ENCODE results near the gene TAF4.
"Not testable (repeated sequence)": the region's sequence is repeated elsewhere in the genome, so short reads cannot be mapped to it uniquely, and the experiment has no call there.

The TAF4 gene

DNA sequence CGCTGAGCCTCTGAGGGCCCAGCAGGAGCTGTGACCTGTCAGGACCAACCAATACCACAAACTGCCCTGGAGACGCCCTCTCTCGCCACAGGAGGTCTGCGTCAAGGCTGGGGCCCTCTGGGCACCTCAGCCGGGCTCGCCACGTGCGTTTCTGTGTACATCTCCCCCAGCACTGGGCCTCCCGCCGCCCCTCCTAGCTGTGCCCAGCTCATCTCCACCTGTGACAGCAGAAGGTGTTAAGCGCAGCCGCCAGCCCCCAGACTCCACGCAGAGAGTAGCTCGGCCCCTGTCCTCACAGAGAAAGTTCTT is 91.4 kb downstream of the TAF4 start:
- no peak for DNase-seq

DNA sequence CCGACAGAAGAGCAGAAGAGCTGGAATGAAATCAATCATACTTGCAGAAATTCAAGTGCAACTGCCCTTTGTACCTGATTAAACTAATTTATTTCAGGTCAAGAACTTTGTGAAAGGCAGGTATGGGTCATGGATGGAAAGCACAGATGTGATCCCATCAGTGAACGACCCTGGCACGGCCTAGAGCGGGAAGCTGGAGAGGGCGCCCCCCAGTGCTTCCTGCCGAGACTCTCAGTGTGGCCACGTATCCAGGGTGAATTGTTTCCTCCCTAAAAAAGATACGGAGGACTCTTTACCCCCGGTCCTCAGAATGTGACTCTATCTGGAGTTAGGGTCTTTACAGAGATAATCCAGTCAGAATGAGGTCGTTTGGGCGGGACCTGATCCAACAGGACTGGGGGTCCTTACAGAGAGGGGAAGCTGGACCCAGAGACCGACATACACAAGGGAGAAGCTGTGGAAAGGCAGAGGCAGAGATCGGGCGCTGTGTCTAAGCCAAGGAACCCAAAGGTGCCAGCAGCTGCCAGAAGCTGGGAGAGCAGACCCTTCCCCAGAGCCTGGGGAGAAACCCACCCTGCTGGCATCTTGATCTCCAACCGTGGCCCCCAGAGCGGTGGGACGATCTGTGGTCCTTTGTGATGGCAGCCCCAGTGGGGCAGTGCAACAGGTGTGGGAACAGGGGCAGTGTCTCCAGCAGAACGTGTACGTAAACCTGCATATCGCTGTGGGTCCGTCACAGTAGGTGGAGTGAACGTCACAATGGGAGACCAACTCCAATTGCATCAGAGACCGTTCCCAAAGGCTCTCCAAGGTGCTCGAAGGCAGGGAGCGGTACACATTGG is 91.9 kb downstream of the TAF4 start:
- DNase-seq: no peak

DNA sequence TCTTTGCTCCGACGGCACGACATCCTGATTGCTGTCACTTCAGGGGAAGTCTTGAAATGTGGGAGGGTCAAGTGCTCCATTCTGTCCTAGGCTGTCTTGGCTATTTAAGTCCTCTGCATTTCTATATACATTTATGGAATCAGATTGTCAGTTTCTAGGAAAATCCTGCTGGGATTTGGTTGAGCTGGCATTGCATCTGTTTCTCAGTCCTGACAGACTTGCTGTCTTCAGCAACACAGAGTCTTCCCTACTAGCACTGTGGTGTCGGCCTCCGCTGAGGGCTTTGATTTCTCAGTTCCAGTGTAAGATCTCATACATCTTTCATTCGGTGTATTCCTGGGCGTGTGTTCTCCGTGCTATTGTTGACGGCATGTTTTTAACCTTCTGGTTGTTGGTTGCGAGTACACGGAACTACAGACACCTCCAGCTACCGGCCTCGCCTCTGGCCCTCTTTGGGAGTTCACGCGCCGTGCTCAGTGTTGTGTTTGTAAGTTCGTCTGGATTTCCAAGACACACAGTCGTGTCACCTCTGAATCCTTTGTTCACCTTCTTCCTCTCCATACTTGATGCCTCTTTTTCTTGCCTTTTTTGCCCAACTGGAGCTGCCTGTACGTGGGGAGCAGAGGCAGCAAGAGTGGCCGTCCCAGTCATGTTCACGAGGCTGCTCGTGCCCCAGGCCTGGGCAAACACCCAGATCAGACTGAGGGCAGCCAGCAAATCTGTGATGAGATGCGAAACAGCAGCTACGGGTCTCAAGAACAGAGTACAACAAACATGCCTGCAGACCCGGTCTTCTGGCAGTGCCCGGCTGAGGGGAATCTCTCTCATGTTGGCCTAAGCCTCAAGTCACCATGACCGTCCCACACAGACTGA is 92.8 kb downstream of the TAF4 start:
- no peak for DNase-seq

DNA sequence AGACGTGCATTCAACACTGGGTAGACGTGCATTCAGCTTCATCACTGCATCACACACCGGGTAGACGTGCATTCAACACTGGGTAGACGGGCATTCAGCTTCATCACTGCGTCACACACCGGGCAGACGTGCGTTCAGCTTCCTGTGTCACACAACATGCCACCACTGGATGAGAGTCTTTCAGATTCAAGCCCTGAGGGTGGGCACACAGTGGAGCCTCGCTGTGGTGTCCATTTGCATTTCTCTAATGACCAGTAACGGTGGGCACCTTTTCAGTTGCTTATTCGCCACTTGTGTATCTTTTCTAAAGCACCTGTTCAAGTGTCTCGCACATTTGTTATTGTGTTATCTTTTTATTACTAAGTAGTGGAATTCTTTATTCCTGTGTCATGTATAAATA is 94.1 kb downstream of the TAF4 start:
- not testable (repeated sequence) for DNase-seq

DNA sequence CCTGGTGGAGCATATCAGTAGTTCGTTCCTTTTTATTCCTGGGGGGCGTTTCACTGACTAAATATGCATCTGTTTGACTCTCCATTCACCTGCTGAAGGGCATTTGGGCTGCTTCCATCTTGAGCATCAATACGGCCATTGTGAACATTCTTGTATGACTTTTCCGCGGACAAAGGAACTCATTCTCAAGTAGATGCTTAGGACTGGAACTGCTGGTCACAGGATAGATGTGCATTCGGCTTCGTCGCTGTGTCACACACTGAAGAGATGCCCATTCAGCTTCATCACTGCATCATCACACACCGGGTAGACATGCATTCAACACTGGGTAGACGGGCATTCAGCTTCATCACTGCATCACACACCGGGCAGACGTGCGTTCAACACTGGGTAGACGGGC is 95.3 kb downstream of the TAF4 start:
- DNase-seq: no peak

DNA sequence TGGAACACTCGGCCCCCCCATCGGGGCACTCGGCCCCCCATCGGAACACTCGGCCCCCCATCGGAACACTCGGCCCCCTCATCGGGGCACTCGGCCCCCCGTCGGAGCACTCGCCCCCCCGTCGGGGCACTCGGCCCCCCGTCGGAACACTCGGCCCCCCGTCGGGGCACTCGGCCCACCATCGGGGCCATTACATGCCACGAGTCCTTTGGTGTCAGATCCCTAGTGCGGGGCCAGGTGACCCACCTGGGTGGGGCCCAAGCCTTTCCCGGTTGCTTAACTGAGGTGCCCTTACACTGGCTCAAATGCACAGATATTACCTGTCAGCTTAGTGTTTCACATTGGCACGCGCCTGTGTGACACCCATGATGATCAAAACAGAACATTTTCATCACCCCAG is 95.9 kb downstream of the TAF4 start:
- DNase-seq: no peak

DNA sequence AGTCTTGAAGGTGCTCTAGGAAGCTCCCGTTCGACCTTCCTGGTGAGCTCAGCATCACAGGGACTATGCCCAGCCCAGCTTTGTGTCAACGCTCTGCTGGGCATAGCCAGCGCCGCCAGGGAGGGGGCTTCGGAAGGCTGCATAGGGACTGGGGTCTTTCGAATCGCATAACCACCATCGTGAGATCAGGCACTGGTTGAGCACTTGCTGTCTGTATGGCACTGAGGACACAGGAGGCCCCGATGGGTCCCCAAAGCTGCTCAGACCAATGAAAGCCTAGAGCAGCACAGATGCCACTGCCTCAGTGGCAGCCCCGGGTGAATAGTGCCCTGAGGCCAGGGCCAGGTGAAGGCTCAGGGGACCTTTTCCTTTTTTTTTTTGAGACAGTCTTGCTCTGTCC is 96.7 kb downstream of the TAF4 start:
- no peak for DNase-seq

DNA sequence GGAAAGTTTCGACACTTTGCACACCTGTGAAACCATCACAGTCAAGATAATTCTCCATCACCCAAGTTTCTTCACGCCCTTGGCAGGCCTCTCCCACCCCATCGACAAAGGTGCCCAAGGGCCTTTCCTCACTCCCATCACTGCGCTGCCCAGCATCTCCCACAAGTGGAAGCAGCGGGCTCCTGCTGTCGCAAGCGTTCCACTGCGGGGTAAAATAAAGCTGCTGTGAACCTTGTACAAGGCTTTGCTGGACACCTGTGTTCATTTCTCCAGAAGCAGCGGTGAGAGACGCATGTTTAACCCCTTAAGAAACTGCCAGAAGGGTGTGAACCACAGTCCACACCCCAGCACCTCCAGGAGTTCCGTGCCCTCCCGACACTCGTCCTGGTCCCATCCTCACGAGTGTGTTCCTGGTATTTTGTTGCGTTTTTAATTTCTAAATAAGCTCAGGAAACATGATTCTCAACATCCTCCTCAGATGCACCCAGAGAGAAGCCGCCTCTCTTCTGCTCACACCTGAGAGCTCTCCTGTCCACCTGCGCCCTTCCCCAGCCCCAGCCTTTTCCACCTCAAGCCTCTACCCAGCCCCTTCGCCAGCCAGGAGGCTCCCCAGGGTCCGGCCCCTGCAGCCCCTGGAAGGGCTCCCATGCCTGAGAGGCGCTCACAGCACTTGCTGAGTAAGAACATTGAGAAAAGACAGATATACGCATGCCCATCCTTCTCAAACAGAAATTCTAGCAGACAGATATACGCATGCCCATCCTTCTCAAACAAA is 97.5 kb downstream of the TAF4 start:
- DNase-seq: no peak

DNA sequence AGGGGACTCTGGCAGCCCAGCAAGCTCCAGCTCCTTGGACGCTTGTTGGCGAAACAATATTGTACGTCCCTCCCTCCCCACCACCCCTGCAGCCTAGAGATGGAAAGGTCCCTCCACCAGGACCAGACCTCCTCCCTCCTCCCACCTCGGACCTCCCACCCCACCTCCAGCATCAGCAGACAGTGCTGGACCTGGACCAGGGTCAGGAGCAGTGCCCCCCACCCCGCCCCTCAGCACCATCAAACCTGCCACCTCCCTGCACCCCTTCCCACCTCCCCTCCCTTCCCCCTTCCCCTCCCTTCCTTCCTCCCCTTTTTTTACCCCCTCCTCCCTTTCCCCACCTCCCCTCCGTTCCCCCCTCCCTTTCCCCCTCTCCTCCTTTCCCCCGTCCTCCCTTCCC is 98.4 kb downstream of the TAF4 start:
- DNase-seq: no peak

DNA sequence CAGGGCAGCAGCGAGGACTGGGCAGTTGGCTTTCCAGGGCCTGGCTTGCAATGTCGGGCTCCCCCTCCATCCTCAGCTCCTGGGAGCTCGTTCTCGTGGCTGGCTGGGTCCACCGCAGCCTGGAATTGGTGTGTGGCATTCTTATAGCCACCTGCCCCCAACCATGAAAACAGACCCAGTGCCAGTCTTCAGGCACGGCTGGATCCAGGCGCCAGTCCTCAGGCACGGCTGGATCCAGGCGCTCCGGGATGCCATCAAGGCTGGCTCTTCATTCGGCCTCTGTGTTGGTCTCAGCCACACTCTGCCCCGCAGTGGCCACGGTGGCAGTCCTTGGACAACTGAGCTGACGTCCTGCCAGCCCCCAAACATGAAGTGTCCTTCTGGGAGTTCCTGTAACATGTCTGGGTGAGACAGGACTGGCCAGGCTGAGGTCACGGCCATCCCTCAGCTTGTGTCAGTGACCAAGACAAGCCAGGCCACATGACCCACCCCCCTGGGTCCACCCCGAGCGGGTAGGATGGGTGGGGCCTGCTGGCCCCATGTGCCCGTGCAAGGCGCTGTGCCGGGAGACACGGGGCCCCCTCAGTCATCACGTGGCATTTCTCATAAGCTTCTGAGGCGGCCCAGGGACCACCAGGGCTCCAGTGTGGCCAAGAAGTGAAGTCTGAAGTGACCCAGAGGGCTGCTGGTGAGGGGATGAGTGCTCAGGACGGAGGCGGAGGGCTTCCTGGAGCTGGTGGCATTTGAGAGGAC is 99.0 kb downstream of the TAF4 start:
- no peak for DNase-seq

DNA sequence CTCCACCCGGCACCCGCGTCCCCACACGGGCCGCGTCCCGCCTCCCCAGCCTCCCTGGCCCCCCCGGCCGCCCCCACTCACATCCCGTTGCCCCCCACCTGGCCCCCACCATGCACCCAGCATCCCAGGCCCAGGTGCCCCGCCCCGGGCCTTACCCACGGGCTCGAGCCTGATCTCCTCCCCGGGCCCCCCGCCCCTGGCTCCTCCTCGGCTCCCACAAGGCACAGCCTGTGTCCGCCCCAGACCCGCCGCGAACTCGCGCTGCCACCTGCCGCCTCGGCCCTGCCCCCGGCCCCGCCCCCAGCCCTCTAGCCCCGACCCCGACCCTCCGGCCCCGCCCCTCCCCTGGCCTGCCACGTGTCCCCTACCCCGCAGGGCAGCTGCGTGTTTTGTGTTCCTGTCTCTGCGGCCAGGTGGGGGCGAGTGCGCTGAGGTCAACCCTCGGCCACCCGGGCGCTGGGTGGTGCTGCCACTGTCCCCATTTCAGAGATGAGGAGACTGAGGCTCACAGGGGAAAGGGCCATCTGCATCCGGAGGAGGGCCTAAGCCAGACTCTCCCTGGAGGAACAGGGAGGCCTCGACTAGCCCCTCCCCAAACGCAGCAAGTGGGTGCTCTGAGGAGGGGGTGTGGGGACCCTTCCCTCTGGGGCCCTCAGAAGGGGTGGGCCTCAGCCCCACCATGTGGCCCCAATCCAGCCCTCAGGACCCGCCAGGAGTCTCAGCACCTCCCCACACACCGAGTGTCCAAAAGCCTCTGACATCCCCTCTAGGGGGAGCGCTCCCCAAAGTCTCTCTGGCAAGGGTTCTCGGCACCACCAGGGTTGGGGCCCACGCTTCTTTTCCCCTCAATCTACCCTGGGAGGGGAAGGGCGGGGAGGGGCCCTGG is 99.8 kb downstream of the TAF4 start:
- DNase-seq: no peak

DNA sequence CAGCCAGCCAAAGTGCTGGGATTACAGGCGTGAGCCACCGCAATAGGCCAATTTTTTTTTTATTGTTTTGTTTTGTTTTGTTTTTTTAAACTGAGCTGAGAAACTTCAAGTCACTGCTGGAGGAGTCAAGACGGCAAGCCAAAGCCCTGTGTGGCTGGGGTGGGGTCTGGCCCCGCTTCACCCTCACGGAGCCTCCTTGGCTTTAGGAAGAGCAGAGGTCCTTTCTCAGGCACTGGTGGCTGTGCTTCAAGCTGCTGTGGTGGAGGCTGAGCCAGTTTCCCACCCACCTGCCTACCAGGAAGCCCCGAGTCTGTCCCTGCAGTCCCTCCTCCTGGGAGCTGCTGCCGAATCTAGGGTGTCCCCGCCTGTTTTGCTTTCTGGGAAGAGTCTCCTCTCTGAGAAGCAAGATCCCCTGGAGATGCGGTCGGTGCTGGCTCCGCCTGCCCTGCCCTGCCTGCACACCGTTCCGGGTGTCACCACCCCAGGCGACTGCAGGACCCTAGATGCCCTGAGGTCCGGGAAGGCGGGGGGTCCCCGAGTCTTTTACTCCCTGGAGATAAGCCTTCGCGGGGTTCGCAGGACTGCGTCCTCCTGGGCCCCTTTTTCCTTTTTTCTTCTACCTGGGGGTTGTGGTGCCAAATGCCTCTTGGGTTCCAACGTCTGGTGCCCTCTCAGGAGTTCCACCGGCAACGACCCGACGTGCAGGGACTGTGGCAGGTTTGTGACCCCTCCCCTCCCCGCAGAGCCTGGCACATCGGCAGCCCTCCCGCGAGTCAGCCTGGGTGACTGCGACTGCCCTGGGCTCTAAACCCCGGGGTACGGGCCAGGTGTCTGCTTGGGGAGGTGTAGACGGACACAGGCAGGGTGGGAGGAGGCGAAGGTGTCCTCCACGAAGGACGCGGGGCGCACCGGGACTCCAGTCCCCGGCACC is 100.7 kb downstream of the TAF4 start:
- no peak for DNase-seq

DNA sequence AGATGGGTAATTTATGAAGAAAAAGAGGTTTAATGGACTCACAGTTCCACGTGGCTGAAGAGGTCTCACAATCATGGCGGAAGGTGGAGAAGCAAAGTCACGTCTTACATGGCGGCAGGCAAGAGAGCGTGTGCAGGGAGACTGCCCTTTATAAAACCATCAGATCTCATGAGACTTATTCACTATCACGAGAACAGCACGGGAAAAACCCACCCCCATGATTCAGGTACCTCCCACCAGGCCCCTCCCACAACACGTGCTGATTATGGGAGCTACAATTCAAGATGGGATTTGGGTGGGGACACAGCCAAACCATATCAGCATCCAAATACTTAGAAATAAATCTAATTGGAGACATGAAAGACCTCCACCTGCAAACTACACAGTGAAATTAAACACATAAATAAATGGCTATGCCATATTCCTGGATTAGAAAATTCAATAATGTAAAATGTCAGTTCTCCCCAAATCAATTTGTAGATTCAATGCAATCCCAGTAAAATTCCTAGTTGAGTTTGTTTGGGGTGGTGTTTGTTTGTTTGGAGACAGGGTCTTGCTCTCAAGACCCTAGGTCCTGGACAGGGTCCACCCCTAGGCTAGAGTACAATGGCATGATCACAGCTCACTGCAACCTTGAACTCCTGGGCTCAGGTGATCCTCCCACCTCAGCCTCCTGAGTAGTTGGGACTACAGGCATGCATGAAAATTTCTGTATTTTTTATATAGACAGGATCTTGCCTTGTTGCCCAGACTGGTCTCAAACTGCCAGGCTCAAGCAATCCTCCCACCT is 101.6 kb downstream of the TAF4 start:
- DNase-seq: no peak

DNA sequence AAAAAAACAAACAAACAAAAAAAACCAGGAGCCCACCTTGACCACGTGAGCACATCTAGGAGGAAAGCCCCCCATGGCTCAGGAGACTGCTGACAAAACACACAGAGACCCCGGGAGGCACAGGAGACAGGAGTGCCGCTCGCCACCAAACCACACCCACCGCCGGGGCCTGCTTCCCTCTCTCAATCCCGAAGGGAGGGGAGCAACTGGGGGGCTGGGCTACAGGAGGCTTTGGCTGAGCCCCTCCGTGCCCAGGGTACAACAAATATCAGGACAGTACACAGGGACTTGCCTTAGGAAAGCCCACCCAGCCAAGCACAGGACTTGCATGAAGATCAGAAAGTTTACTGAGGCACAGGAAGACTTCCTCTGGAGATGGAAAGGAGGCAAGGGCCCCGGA is 102.5 kb downstream of the TAF4 start:
- DNase-seq: no peak

DNA sequence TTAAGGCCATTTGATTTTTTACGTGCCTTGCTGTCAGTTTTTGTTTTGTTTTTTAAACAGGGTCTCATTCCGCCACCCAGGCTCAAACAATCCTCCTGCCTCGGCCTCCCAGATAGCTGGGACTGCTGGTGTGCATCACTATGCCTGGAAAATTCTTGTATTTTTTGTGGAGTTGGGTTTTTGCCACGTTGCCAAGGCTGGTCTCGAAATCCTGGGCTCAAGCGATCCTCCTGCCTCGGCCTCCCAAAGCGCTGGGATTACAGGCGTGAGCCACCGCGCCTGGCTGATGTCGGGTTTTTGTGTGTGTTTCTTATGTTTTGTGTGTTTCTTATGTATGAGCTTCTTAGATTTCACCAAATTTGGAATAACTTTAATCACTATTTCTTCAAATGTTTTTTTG is 104.8 kb downstream of the TAF4 start:
- DNase-seq: no peak

DNA sequence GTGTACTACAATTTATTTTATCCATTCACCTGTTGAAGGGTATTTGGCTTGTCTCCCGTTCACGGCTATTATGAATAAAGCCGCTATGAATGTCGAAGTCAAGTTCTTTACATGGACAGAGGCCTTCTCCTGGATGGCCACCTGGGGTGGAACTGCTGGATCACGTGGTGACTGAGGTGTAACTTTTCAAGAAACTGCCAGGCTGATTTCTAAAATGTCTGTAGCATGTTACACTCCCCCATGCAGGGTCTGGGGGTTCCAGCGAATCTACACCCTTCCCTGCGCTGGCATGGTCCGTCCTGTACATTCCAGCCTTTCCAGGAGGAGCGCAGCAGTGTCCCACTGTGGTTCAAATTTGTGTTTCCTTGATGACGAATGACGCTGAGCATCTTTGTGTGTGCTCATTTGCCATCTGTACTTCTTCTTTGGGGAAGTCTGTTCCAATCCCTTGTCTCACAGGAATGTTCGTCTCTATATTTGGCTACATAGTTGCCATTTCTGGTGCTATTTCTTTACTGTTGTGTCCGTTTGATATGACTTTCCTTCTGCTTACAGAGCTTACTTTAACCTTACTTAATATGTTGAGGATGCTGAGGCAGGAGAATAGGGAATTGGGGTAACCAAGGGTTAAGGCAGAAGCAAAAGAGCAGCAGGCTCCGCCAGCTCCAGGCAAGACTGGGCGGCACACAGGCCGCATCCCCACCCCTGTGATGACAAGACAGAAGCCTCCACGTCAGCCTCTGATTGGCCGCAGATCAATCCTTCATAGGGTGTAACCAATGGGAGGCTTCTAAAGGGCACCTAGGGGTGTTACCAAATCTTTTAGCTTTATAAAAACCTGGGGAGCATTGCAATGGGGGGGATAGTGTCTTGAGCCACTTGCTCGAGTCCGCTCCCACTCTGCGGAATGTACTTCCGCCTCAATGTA is 106.6 kb downstream of the TAF4 start:
- no peak for DNase-seq

DNA sequence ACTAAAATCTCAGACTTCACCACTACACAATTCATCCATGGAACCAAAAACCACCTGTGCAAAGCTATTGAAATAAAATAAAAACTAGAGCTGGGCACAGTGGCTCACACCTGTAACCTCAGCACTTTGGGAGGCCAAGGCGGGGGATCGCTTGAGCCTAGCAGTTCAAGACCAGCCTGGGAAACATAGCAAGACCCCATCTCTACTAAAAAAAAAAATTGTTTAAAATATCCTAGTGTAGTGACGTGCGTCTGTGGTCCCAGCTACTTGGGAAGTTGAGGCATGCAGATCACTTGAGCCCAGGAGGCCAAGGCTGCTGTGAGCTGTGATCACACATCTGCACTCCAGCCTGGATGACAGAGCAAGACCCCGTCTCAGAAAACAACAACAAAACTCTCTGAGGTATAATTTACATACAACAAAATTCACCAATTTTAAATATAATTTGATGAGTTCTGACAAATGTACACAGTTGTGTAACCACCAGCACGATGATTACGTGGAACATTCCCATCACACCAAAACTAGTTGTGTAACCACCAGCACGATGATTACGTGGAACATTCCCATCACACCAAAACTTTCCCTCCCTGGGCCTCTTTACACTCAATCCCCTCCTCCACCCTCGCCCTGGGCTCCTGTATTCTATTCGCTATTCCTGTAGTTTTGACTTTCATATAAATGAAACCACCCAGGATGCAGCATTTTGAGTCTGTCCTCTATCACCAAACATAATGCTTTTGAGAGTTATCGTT is 107.5 kb downstream of the TAF4 start:
- DNase-seq: no peak
